GM12878 (cell line): Measurements from ENCODE around the gene ZMIZ1.

Experiments
- CTCF ChIP-seq, 3 experiments: IDR thresholded peaks in 2 of 3; conservative IDR thresholded peaks in 1 of 3; 2 replicates each; pipeline ENCODE4 v1.5.1; 2011; ENCODE audit warnings: low read depth in 3 of 3, low read length in 3 of 3, mild to moderate bottlenecking in 3 of 3, control low read depth in 2 of 3, moderate library complexity in 2 of 3, inconsistent platforms in 1 of 3, mixed read lengths in 1 of 3; ENCODE audit not compliant: control insufficient read depth in 2 of 3, insufficient read depth in 1 of 3; ENCODE audit errors: extremely low read depth in 1 of 3
- EP300 ChIP-seq, 2 experiments: fragments of 150-350 bp in 1 of 2; IDR thresholded peaks; 2 replicates each; pipeline ENCODE4 v1.6.1; 2011 to 2012; ENCODE audit warnings: low read depth in 2 of 2, low read length in 2 of 2, borderline replicate concordance in 1 of 2, improper control_type of control experiment in 1 of 2, inconsistent platforms in 1 of 2; ENCODE audit not compliant: control insufficient read depth in 1 of 2
- FOXM1 ChIP-seq: IDR thresholded peaks from 2 replicates; pipeline ENCODE4 v1.6.1; 2012; ENCODE audit warnings: low read depth, mild to moderate bottlenecking, inconsistent platforms, low read length, moderate library complexity
- ZZZ3 ChIP-seq: IDR thresholded peaks from 2 replicates; pipeline ENCODE4 v1.6.1; 2011; ENCODE audit warnings: low read depth; ENCODE audit not compliant: control insufficient read depth, insufficient read length

GRCh38 chr10:79266084-79266483, 197.3 kb downstream of the ZMIZ1 start:
- TF ChIP-seq FOXM1: no peak
- no peak for TF ChIP-seq EP300 (IDR thresholded peaks at IDR 0.05; ENCODE audit: borderline replicate concordance in 1 of 2, control insufficient read depth in 1 of 2, low read depth in 2 of 2, low read length in 2 of 2)
- TF ChIP-seq ZZZ3: no peak
- TF ChIP-seq CTCF (IDR thresholded peaks at IDR 0.05 in 2 of 3, conservative IDR thresholded peaks at IDR 0.05 in 1 of 3; ENCODE audit: control insufficient read depth in 2 of 3, extremely low read depth in 1 of 3, insufficient read depth in 1 of 3, low read depth in 3 of 3, low read length in 3 of 3): no peak
